Fibroblast of lung (primary cell): Measurements from ENCODE around the gene GALNT17. TPM values are rescaled to one million over a fixed set of nuclear protein-coding genes. Genes with fewer than 3 reads are reported as not detected.

Experiments
- DNase-seq, 2 donors: peaks; one replicate each; pipeline versions ENCODE4 v3.0.0 to v3.0.0-alpha.2; 2010; ENCODE audit warnings: low read depth in 2 of 2
- H2AFZ ChIP-seq: 2 replicates; pipeline ENCODE4 v1.5.1; 2012; ENCODE audit warnings: low read length, control low read depth, inconsistent platforms
- H3K27ac ChIP-seq: 2 replicates; pipeline ENCODE4 v1.5.1; 2011; ENCODE audit warnings: low read length, control low read depth; ENCODE audit not compliant: insufficient read depth
- H3K27me3 ChIP-seq: 2 replicates; pipeline ENCODE4 v1.5.1; 2011; ENCODE audit warnings: mild to moderate bottlenecking, low read length; ENCODE audit not compliant: control insufficient read depth, insufficient read depth
- H3K36me3 ChIP-seq: 2 replicates; pipeline ENCODE4 v1.5.1; 2011; ENCODE audit warnings: low read length; ENCODE audit not compliant: control insufficient read depth, insufficient read depth
- H3K4me1 ChIP-seq: 2 replicates; pipeline ENCODE4 v1.5.1; 2011; ENCODE audit warnings: low read length; ENCODE audit not compliant: control insufficient read depth, insufficient read depth; ENCODE audit errors: extremely low read depth
- H3K4me2 ChIP-seq: 2 replicates; pipeline ENCODE4 v1.5.1; 2011; ENCODE audit warnings: low read length, control low read depth; ENCODE audit not compliant: insufficient read depth; ENCODE audit errors: extremely low read depth
- H3K4me3 ChIP-seq, 4 experiments: fragments of 200-600 bp in 1 of 4; sonication (generic) in 1 of 4; replicated peaks in 1 of 4; 2 replicates each; pipeline ENCODE4 v1.5.1; 2011 to 2016; ENCODE audit warnings: low read length in 4 of 4, low read depth in 3 of 4, mild to moderate bottlenecking in 3 of 4, control low read depth in 2 of 4, inconsistent platforms in 1 of 4, mixed read lengths in 1 of 4; ENCODE audit not compliant: insufficient read depth in 1 of 4; ENCODE audit errors: control extremely low read depth in 1 of 4
- H3K79me2 ChIP-seq: 2 replicates; pipeline ENCODE4 v1.5.1; 2012; ENCODE audit warnings: mild to moderate bottlenecking, low read length, inconsistent platforms; ENCODE audit not compliant: control insufficient read depth, insufficient read depth
- H3K9ac ChIP-seq: 2 replicates; pipeline ENCODE4 v1.5.1; 2011; ENCODE audit warnings: mild to moderate bottlenecking, low read length, control low read depth; ENCODE audit not compliant: insufficient read depth
- H3K9me3 ChIP-seq: 2 replicates; pipeline ENCODE4 v1.5.1; 2012; ENCODE audit warnings: low read depth, low read length; ENCODE audit not compliant: control insufficient read depth, insufficient read depth
- H4K20me1 ChIP-seq: 2 replicates; pipeline ENCODE4 v1.5.1; 2011; ENCODE audit warnings: low read length; ENCODE audit not compliant: control insufficient read depth, insufficient read depth; ENCODE audit errors: extremely low read depth
- EZH2 ChIP-seq: IDR thresholded peaks from 2 replicates; pipeline ENCODE4 v1.5.1; 2012; ENCODE audit warnings: low read length, control low read depth, mild to moderate bottlenecking; ENCODE audit errors: missing control alignments
- polyA plus RNA-seq, 2 donors: library from polyadenylated mRNA; depleted of rRNA in 1 of 2; stranded (reverse) in 1 of 2; unstranded in 1 of 2; fragments of >200 nt; gene quantifications; 2 replicates each; pipeline ENCODE4 v1.2.1, GENCODE V29; 2011 to 2012; ENCODE audit warnings: missing spikeins in 1 of 2
- total RNA-seq: library from RNA; depleted of rRNA; stranded (reverse); fragments of >200 nt; gene quantifications from 2 replicates; pipeline ENCODE4 v1.2.1, GENCODE V29; 2014
- TF ChIP-seq, protein P1 (sequence below), 2 donors: IDR thresholded peaks in 1 of 2; conservative IDR thresholded peaks in 1 of 2; 1 replicate in 1 of 2; 2 replicates in 1 of 2; pipeline ENCODE4 v1.5.1; 2011 to 2012; ENCODE audit warnings: low read length in 2 of 2, control low read depth in 1 of 2, inconsistent platforms in 1 of 2, low read depth in 1 of 2, mild to moderate bottlenecking in 1 of 2

The GALNT17 gene
- total and polyA plus RNA-seq, 2 donors (not counting 1 experiment from before 2014, with no cell fraction given): under 0.01 TPM; not detected in 1

DNA sequence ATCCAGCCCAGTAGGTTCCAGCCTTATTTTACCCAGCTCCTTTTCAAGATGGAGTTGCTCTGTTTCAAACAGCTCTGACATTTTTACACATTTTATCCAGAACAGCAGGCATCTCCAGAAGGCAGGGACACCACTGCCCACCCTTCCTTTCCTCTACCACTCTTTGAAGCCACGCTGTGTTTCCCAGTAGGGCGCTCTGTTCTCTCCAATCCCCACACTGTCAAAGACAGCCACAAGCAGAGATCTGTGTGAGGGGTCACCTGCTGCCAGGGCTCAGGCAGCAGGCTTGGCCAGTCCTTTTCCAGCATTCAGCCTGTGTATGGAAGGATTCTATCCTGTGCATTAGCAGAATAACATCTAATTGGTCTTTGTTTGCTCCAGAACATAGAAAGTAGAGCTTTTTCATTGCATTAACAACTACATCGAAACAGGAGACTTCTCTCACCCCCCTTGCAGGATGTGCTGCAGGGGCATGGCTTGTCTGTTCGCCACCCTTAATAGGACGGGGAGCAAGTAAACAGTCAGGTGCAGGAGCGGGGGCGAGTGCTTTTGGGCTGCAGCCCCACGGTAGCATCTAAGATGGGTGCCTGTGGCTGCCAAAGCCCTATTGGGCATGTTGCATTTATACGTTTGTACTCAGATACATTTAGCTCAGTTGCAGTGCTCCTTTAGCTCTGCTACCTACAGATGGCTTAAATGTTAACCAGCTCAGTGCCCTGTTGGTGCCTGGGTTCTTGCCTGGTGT, 326.1 kb downstream of the GALNT17 start:
- Histone ChIP-seq H3K27ac (no peak overlapping the region), H4K20me1 (no peaks in the 10 kb centered on the region), H3K79me2 (no peaks in the 10 kb centered on the region), H3K9ac (no peak overlapping the region), H3K9me3 (no peaks in the 10 kb centered on the region), H3K4me2 (no peak overlapping the region), H3K4me3 (no peak overlapping the region), H3K4me1 (no peaks in the 10 kb centered on the region), H3K36me3 (no peaks in the 10 kb centered on the region), H2AFZ (no peak overlapping the region), H3K27me3 (no peaks in the 10 kb centered on the region)
- no peak for DNase-seq
- TF ChIP-seq, protein P1, sequence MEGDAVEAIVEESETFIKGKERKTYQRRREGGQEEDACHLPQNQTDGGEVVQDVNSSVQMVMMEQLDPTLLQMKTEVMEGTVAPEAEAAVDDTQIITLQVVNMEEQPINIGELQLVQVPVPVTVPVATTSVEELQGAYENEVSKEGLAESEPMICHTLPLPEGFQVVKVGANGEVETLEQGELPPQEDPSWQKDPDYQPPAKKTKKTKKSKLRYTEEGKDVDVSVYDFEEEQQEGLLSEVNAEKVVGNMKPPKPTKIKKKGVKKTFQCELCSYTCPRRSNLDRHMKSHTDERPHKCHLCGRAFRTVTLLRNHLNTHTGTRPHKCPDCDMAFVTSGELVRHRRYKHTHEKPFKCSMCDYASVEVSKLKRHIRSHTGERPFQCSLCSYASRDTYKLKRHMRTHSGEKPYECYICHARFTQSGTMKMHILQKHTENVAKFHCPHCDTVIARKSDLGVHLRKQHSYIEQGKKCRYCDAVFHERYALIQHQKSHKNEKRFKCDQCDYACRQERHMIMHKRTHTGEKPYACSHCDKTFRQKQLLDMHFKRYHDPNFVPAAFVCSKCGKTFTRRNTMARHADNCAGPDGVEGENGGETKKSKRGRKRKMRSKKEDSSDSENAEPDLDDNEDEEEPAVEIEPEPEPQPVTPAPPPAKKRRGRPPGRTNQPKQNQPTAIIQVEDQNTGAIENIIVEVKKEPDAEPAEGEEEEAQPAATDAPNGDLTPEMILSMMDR (conservative IDR thresholded peaks at IDR 0.05 in 1 of 2, IDR thresholded peaks at IDR 0.05 in 1 of 2; ENCODE audit: low read depth in 1 of 2, low read length in 2 of 2): no peak
- TF ChIP-seq EZH2: no peak

DNA sequence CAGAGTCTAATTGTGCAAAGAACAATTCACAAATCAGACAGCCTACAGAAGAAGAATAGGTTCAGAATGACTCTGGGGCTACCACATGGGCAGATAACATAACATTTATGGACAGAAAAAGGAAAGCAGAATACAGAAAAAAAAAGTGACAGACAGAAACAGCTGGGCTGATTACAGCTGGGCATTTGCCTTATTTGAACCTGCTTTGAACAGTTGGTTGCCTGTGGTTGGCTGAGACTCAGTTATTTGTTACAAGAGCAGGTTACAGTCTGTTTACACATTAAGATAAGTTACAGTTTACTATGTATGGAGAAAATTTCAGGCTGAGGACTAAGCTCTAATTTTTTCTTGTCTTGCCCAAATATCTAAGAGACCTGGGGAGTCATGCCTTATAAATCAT, 327.2 kb downstream of the GALNT17 start:
- Histone ChIP-seq H3K79me2 (no peaks in the 10 kb centered on the region), H3K9me3 (no peaks in the 10 kb centered on the region), H3K27me3 (no peaks in the 10 kb centered on the region), H3K27ac (no peak overlapping the region), H3K4me2 (no peak overlapping the region), H3K9ac (no peak overlapping the region), H3K4me3 (no peak overlapping the region), H3K36me3 (no peaks in the 10 kb centered on the region), H4K20me1 (no peaks in the 10 kb centered on the region), H2AFZ (no peak overlapping the region), H3K4me1 (no peaks in the 10 kb centered on the region)
- TF ChIP-seq, protein P1 (conservative IDR thresholded peaks at IDR 0.05 in 1 of 2, IDR thresholded peaks at IDR 0.05 in 1 of 2; ENCODE audit: low read depth in 1 of 2, low read length in 2 of 2): no peak
- no peak for TF ChIP-seq EZH2
- DNase-seq: no peak

DNA sequence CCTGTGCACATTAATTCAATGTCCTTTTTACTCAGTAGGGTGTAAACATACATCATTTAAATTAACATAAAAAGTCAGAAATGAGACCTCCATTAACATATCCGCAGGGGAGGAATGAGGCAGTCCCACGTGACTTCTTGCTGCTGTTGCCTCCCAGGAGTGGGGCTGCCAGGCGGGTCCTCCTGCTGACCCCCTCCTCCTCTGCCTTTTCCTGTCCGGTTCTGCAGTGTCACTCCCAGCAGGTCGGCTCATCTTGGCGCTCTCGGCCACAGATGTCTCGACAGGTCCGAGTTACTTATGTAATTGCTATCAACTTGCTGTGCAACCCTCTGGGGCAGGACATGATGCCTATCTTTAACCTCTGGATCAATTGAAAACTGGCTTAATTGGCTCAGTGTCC, 329.6 kb downstream of the GALNT17 start:
- Histone ChIP-seq H4K20me1 (no peaks in the 10 kb centered on the region), H3K27ac (no peak overlapping the region), H3K9me3 (no peaks in the 10 kb centered on the region), H3K4me2 (no peak overlapping the region), H2AFZ (no peak overlapping the region), H3K27me3 (no peaks in the 10 kb centered on the region), H3K9ac (no peak overlapping the region), H3K4me3 (no peak overlapping the region), H3K36me3 (no peaks in the 10 kb centered on the region), H3K4me1 (no peaks in the 10 kb centered on the region), H3K79me2 (no peaks in the 10 kb centered on the region)
- TF ChIP-seq, protein P1 (conservative IDR thresholded peaks at IDR 0.05 in 1 of 2, IDR thresholded peaks at IDR 0.05 in 1 of 2; ENCODE audit: low read depth in 1 of 2, low read length in 2 of 2): no peak
- TF ChIP-seq EZH2: no peak
- DNase-seq: no peak
